Fibroblast of lung (primary cell): ENCODE data around the gene HTR3E. TPM values are rescaled to one million over a fixed set of nuclear protein-coding genes. Genes with fewer than 3 reads are reported as not detected.

ENCODE experiments used
- DNase-seq, 2 donors: peaks; one replicate each; pipeline versions ENCODE4 v3.0.0 to v3.0.0-alpha.2; 2010; ENCODE audit warnings: low read depth in 2 of 2
- H2AFZ ChIP-seq: 2 replicates; pipeline ENCODE4 v1.5.1; 2012; ENCODE audit warnings: low read length, control low read depth, inconsistent platforms
- H3K27ac ChIP-seq: 2 replicates; pipeline ENCODE4 v1.5.1; 2011; ENCODE audit warnings: low read length, control low read depth; ENCODE audit not compliant: insufficient read depth
- H3K27me3 ChIP-seq: 2 replicates; pipeline ENCODE4 v1.5.1; 2011; ENCODE audit warnings: mild to moderate bottlenecking, low read length; ENCODE audit not compliant: control insufficient read depth, insufficient read depth
- H3K36me3 ChIP-seq: 2 replicates; pipeline ENCODE4 v1.5.1; 2011; ENCODE audit warnings: low read length; ENCODE audit not compliant: control insufficient read depth, insufficient read depth
- H3K4me1 ChIP-seq: 2 replicates; pipeline ENCODE4 v1.5.1; 2011; ENCODE audit warnings: low read length; ENCODE audit not compliant: control insufficient read depth, insufficient read depth; ENCODE audit errors: extremely low read depth
- H3K4me2 ChIP-seq: 2 replicates; pipeline ENCODE4 v1.5.1; 2011; ENCODE audit warnings: low read length, control low read depth; ENCODE audit not compliant: insufficient read depth; ENCODE audit errors: extremely low read depth
- H3K4me3 ChIP-seq, 4 experiments: fragments of 200-600 bp in 1 of 4; sonication (generic) in 1 of 4; replicated peaks in 1 of 4; 2 replicates each; pipeline ENCODE4 v1.5.1; 2011 to 2016; ENCODE audit warnings: low read length in 4 of 4, low read depth in 3 of 4, mild to moderate bottlenecking in 3 of 4, control low read depth in 2 of 4, inconsistent platforms in 1 of 4, mixed read lengths in 1 of 4; ENCODE audit not compliant: insufficient read depth in 1 of 4; ENCODE audit errors: control extremely low read depth in 1 of 4
- H3K79me2 ChIP-seq: 2 replicates; pipeline ENCODE4 v1.5.1; 2012; ENCODE audit warnings: mild to moderate bottlenecking, low read length, inconsistent platforms; ENCODE audit not compliant: control insufficient read depth, insufficient read depth
- H3K9ac ChIP-seq: 2 replicates; pipeline ENCODE4 v1.5.1; 2011; ENCODE audit warnings: mild to moderate bottlenecking, low read length, control low read depth; ENCODE audit not compliant: insufficient read depth
- H3K9me3 ChIP-seq: 2 replicates; pipeline ENCODE4 v1.5.1; 2012; ENCODE audit warnings: low read depth, low read length; ENCODE audit not compliant: control insufficient read depth, insufficient read depth
- H4K20me1 ChIP-seq: 2 replicates; pipeline ENCODE4 v1.5.1; 2011; ENCODE audit warnings: low read length; ENCODE audit not compliant: control insufficient read depth, insufficient read depth; ENCODE audit errors: extremely low read depth
- EZH2 ChIP-seq: IDR thresholded peaks from 2 replicates; pipeline ENCODE4 v1.5.1; 2012; ENCODE audit warnings: low read length, control low read depth, mild to moderate bottlenecking; ENCODE audit errors: missing control alignments
- polyA plus RNA-seq, 2 donors: library from polyadenylated mRNA; depleted of rRNA in 1 of 2; stranded (reverse) in 1 of 2; unstranded in 1 of 2; fragments of >200 nt; gene quantifications; 2 replicates each; pipeline ENCODE4 v1.2.1, GENCODE V29; 2011 to 2012; ENCODE audit warnings: missing spikeins in 1 of 2
- total RNA-seq: library from RNA; depleted of rRNA; stranded (reverse); fragments of >200 nt; gene quantifications from 2 replicates; pipeline ENCODE4 v1.2.1, GENCODE V29; 2014
- TF ChIP-seq, protein P1 (sequence below), 2 donors: IDR thresholded peaks in 1 of 2; conservative IDR thresholded peaks in 1 of 2; 1 replicate in 1 of 2; 2 replicates in 1 of 2; pipeline ENCODE4 v1.5.1; 2011 to 2012; ENCODE audit warnings: low read length in 2 of 2, control low read depth in 1 of 2, inconsistent platforms in 1 of 2, low read depth in 1 of 2, mild to moderate bottlenecking in 1 of 2

The HTR3E gene
- total and polyA plus RNA-seq, 2 donors (not counting 1 experiment from before 2014, with no cell fraction given) = not detected

DNA sequence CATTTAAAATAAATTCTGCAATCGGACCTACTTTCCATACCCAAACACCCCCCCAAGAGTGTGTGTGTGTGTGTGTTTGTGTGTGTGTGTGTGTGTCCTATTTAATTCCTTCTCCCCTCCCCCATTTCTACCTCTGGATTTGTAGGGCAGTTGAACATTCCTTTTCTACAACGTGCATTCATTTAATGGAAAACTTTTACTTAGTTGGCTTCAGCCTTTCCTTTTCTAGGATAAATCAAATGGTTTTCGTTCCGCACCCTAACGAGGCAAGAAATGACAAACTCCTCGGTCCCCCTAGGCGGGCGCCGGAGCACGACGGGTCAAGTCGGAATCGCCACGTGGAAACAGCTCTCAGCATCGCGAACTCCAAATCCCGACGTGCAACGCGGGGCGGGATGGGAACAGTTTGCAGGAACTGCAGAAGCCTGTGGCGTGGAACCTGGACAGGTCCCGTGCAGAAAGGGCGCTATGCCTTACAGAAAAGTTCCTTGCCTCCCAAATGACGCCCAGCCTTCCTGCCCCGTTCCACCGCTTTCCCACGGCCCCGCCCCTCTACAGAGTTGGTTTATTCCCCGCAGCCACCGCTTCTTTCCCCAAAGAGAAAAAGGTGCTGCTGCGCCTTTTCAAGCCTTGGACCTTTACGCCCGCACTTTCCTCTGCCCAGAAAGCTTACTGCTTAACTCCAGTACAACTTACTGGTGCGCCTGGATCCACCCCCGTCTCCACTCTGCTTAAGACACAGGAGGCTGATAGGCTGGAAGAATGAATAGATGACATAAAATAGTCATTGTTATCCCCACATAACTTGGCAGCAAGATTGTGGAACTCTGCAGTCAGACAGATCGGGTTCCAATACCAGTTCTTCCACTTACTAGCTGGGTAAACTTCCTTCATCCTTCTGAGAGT is 37.2 kb downstream of the HTR3E start:
- DNase-seq = peak; percentile 83 to 84
- no peak for TF ChIP-seq EZH2
- TF ChIP-seq, protein P1, sequence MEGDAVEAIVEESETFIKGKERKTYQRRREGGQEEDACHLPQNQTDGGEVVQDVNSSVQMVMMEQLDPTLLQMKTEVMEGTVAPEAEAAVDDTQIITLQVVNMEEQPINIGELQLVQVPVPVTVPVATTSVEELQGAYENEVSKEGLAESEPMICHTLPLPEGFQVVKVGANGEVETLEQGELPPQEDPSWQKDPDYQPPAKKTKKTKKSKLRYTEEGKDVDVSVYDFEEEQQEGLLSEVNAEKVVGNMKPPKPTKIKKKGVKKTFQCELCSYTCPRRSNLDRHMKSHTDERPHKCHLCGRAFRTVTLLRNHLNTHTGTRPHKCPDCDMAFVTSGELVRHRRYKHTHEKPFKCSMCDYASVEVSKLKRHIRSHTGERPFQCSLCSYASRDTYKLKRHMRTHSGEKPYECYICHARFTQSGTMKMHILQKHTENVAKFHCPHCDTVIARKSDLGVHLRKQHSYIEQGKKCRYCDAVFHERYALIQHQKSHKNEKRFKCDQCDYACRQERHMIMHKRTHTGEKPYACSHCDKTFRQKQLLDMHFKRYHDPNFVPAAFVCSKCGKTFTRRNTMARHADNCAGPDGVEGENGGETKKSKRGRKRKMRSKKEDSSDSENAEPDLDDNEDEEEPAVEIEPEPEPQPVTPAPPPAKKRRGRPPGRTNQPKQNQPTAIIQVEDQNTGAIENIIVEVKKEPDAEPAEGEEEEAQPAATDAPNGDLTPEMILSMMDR (conservative IDR thresholded peaks at IDR 0.05 in 1 of 2, IDR thresholded peaks at IDR 0.05 in 1 of 2; ENCODE audit: low read depth in 1 of 2, low read length in 2 of 2) = no peak
- Histone ChIP-seq H3K4me1 (peaks cover 4% of the 10 kb centered on the region), H3K9ac (no peak overlapping the region), H2AFZ (peak overlapping the region; percentile 97), H4K20me1 (no peaks in the 10 kb centered on the region), H3K9me3 (no peaks in the 10 kb centered on the region), H3K27me3 (no peaks in the 10 kb centered on the region), H3K27ac (peak overlapping the region; percentile 47), H3K4me2 (peak overlapping the region; percentile 91), H3K79me2 (peaks cover 31% of the 10 kb centered on the region), H3K36me3 (no peaks in the 10 kb centered on the region), H3K4me3 (peak overlapping the region; percentile 29 to 94 (median 75))

DNA sequence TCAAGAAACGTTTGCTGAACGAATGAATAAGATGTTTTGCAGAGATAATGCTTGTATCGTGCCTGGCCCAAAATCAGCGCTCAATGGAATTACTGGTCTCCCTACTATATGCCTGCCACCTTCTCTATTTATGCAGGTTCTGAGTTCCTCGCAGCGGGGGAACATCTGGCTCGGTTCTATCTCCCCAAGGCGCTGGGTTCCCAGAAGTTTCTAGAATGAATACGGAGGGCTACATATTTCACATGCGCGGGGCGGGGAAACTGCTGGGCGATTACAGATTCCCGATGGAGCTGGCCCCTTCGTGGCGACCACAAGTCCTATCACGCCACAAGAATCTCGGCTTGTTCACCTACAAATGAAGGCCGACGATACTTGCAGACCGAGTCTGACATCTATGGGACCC is 37.9 kb downstream of the HTR3E start:
- peaks cover 31% of the 10 kb centered on the region for H3K79me2 ChIP-seq
- H4K20me1 ChIP-seq = no peaks in the 10 kb centered on the region
- DNase-seq = peak in 1 of 2 donors; percentile 11
- H2AFZ ChIP-seq = peak overlapping the region; percentile 97
- H3K9ac ChIP-seq = peak overlapping the region; percentile 78
- no peak for TF ChIP-seq EZH2
- TF ChIP-seq, protein P1 (conservative IDR thresholded peaks at IDR 0.05 in 1 of 2, IDR thresholded peaks at IDR 0.05 in 1 of 2; ENCODE audit: low read depth in 1 of 2, low read length in 2 of 2) = no peak
- no peaks in the 10 kb centered on the region for H3K27me3 ChIP-seq
- peak overlapping the region; percentile 91 for H3K4me2 ChIP-seq
- H3K4me3 ChIP-seq = peak overlapping the region; percentile 29 to 94 (median 75)
- H3K4me1 ChIP-seq = peaks cover 4% of the 10 kb centered on the region
- H3K36me3 ChIP-seq = no peaks in the 10 kb centered on the region
- H3K9me3 ChIP-seq = no peaks in the 10 kb centered on the region
- H3K27ac ChIP-seq = peak overlapping the region; percentile 47

DNA sequence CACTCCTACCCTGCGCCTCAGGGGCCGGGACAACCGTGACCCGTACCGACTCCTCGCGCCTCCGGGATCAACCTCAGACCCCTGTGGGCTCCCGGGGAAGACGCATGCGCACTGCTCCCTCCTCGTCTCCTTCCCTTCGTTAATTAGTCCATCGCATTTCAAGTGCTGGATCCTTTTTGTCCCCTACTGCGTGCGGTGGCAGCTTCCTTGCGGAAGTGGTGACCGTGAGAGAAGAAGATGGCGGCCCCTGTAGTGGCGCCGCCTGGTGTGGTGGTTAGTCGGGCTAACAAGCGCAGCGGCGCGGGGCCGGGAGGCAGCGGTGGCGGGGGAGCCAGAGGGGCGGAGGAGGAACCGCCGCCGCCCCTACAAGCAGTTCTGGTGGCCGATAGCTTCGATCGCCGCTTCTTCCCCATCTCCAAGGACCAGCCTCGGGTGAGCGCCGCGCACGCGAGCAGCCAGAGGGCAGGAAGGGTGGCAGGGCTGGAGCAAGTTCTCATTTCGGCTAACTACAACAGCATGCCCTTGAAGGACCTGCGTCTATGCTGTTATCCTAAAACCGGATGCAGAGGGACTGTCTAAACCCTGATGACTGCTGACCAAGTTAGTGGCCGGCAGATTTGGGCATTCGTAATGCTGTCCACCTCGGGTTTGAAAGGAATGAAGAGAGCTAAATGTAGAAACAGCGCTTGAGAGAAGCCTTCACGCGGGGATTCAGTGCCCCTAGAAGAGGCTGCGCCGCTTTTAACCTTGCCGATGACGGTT is 38.5 kb downstream of the HTR3E start, which contains the start of gene EIF2B5:
TSS of gene EIF2B5 (plus strand) at position 210 of the 762 bp plus-strand sequence. CDS start at position 238, 28 bp downstream.
- Histone ChIP-seq H3K79me2 (peaks cover 31% of the 10 kb centered on the region), H2AFZ (peak within 1 kb of the TSS; percentile 97), H3K9me3 (no peaks in the 10 kb centered on the region), H3K4me2 (peak within 1 kb of the TSS; percentile 95), H4K20me1 (no peaks in the 10 kb centered on the region), H3K36me3 (peaks cover under 1% of the 10 kb centered on the region), H3K4me1 (peaks cover 4% of the 10 kb centered on the region), H3K9ac (peak within 1 kb of the TSS; percentile 78), H3K27me3 (no peaks in the 10 kb centered on the region), H3K27ac (peak within 1 kb of the TSS; percentile 47), H3K4me3 (peak within 1 kb of the TSS; percentile 29 to 94 (median 75))
- TF ChIP-seq, protein P1 (conservative IDR thresholded peaks at IDR 0.05 in 1 of 2, IDR thresholded peaks at IDR 0.05 in 1 of 2; ENCODE audit: low read depth in 1 of 2, low read length in 2 of 2) = peak; percentile 33 to 39
- TF ChIP-seq EZH2 = no peak
- DNase-seq = peak; percentile 89 to 96
